PC-9 (cell line): ENCODE measurements around the gene TNS1.

Source experiments
- EZH2 ChIP-seq: fragments of 200-600 bp; sonication (generic); IDR thresholded peaks from 2 replicates; pipeline ENCODE4 v1.8.0; 2017; ENCODE audit warnings: antibody characterized with exemption, low read depth
- TF ChIP-seq, protein P1 (sequence below): fragments of 200-600 bp; sonication (generic); conservative IDR thresholded peaks from 2 replicates; pipeline ENCODE4 v1.6.1; 2017; ENCODE audit warnings: mixed run types, antibody characterized with exemption, mild to moderate bottlenecking, moderate library complexity

- TF ChIP-seq, protein P1, sequence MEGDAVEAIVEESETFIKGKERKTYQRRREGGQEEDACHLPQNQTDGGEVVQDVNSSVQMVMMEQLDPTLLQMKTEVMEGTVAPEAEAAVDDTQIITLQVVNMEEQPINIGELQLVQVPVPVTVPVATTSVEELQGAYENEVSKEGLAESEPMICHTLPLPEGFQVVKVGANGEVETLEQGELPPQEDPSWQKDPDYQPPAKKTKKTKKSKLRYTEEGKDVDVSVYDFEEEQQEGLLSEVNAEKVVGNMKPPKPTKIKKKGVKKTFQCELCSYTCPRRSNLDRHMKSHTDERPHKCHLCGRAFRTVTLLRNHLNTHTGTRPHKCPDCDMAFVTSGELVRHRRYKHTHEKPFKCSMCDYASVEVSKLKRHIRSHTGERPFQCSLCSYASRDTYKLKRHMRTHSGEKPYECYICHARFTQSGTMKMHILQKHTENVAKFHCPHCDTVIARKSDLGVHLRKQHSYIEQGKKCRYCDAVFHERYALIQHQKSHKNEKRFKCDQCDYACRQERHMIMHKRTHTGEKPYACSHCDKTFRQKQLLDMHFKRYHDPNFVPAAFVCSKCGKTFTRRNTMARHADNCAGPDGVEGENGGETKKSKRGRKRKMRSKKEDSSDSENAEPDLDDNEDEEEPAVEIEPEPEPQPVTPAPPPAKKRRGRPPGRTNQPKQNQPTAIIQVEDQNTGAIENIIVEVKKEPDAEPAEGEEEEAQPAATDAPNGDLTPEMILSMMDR: no peak
- TF ChIP-seq EZH2: no peak
These were observed 171.5 kb downstream of the TNS1 start for GRCh38 chr2:217831306-217831705.
